ENCODE data around the gene DIABLO.
"Not testable (repeated sequence)": the region's sequence is repeated elsewhere in the genome, so short reads cannot be mapped to it uniquely, and the experiment has no call there.

Gene DIABLO

GRCh38 chr12:122208073-122208820 is 17.6 kb downstream of the DIABLO start:
- no peak for DNase-seq

DNA sequence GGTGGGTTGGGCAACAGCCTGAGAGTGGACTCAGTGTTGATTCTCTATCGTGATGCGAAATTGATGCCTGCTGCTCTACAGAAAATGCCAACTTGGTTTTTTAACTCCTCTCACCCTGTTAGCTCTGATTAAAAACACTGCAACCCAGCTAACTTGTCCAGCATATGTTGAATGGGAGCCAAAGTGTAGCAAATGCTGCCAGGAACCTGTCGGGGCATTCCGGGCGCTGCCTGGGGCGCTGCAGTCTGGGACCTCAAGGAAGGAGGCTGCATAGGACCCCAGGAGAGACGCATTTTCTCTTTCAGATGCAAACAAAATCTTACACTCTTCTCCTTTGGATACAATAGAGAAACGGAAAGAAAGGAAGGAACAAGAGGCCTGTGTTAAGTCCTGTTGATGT is 18.5 kb downstream of the DIABLO start:
- no peak for DNase-seq

- DNase-seq, result no peak
These were observed 18.9 kb downstream of the DIABLO start for GRCh38 chr12:122206976-122207375.

DNA sequence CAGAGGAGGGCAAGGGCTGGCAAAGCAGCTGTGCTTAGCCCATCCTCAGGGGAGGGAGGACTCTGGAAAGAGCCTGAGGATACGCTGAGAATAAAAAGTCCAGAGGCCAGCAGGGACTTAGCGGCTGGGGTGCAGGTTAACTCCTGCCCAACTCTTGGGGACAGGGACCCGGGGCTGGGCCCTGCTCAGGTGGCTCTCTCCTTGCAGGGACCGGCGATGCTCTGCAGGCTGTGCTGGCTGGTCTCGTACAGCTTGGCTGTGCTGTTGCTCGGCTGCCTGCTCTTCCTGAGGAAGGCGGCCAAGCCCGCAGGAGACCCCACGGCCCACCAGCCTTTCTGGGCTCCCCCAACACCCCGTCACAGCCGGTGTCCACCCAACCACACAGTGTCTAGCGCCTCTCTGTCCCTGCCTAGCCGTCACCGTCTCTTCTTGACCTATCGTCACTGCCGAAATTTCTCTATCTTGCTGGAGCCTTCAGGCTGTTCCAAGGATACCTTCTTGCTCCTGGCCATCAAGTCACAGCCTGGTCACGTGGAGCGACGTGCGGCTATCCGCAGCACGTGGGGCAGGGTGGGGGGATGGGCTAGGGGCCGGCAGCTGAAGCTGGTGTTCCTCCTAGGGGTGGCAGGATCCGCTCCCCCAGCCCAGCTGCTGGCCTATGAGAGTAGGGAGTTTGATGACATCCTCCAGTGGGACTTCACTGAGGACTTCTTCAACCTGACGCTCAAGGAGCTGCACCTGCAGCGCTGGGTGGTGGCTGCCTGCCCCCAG is 19.6 kb downstream of the DIABLO start:
- DNase-seq, result no peak

GRCh38 chr12:122205053-122205925 is 20.6 kb downstream of the DIABLO start:
- DNase-seq, result no peak

- no peak for DNase-seq
These were observed 21.4 kb downstream of the DIABLO start for GRCh38 chr12:122204167-122205052.

- DNase-seq, result peak; percentile 36
These were observed 22.3 kb downstream of the DIABLO start, which contains the start of gene B3GNT4 for GRCh38 chr12:122203301-122204166. Gene B3GNT4, plus strand, starts transcription at chr12:122203709. Its CDS starts 910 bp downstream, at chr12:122204619.

- not testable (repeated sequence) for DNase-seq
These were observed 23.0 kb downstream of the DIABLO start for GRCh38 chr12:122202811-122203210.

DNA sequence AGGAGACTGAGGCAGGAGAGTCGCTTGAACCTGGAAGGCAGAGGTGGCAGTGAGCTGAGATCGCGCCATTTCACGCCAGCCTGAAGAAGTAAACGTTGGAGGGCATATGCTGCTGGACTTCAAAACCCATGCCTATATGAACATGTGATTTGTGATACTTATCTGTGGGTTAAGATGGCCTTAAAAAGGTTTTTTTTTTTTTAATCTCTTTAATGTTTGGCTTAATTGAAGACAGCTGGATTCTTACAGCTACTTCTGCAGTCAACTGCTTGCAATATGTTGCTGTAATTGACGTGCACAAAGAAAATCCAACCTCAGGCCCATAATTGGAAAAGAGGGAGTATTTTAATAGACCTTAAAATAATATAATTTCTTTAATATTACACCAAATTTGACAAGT is 23.8 kb downstream of the DIABLO start:
- DNase-seq, result no peak

DNA sequence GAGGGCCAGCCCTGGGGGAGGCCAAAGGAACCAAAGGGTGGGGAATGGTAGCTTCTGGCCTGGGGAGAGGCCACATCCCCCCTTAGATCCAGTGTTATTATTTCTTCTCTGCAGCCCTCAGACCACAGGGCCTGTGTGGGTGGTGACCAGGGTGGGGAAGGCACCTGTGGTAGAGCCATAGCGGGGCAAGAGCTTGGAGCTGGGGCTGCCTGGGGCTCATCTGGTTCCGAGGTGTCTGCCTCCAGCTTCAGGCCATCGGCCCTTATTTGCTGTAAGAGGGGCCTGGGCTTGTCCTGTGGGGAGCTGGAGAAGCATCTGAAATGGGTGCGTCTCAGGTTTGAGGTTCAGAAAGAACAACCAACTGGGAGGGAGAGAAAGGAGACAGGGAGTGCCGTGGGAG is 24.5 kb downstream of the DIABLO start:
- no peak for DNase-seq

GRCh38 chr12:122200541-122201175 is 25.2 kb downstream of the DIABLO start:
- no peak for DNase-seq

- no peak for DNase-seq
These were observed 26.1 kb downstream of the DIABLO start for GRCh38 chr12:122199484-122200355.

DNA sequence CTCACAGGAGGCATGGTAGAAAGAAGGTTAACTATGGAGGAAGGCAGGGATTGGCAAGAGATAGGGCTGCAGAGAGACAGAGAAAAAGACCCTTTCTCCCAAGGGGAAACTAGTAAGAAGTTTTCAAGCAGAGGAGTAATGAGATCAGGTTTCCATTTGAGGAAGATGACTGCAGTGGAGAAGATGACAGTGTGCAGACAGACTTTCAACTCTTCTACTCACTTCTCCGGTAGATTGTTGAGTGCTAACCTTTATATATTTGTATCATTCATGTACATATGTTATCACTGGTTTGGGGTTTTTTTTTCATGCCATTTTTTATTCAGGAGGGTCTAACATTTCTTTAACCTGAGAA is 28.3 kb downstream of the DIABLO start:
- DNase-seq, result no peak

DNA sequence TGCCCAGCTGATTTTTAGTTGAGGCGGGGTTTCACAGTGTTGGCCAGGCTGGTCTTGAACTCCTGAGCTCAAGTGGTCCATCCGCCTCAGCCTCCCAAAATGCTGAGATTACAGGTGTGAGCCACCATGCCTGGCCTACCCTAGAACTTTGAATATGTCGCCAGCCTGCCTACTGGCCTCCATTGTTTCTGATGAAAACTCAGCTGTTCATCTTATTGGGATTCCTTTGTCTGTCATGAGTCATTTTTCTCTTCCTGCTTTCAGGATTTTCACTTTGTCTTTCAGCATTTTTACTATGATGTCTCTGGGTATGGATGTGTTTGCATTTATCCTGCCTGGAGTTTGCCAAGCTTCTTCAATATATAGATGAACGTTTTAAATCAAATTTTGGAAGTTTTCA is 30.4 kb downstream of the DIABLO start:
- no peak for DNase-seq

GRCh38 chr12:122194804-122195203 is 31.0 kb downstream of the DIABLO start:
- no peak for DNase-seq

DNA sequence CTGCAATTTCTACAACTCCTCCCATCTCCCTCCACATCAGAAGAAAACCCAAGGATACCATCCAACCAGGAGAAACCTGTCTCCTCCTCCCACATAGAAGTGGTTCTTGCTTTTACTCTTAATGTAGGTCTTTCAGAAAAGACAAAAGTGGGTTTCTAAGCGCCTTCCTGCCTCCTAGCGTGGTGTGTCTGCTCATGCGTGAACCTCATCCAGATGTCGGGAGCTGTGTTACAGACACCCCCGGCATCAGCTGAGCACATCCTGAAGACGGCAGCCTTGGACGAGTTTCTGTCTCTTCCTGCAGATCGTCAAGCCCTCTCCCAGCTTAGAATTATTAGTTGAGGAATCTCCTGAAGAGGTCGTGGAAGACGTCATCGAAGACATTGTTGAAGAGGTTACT is 33.4 kb downstream of the DIABLO start:
- no peak for DNase-seq

DNA sequence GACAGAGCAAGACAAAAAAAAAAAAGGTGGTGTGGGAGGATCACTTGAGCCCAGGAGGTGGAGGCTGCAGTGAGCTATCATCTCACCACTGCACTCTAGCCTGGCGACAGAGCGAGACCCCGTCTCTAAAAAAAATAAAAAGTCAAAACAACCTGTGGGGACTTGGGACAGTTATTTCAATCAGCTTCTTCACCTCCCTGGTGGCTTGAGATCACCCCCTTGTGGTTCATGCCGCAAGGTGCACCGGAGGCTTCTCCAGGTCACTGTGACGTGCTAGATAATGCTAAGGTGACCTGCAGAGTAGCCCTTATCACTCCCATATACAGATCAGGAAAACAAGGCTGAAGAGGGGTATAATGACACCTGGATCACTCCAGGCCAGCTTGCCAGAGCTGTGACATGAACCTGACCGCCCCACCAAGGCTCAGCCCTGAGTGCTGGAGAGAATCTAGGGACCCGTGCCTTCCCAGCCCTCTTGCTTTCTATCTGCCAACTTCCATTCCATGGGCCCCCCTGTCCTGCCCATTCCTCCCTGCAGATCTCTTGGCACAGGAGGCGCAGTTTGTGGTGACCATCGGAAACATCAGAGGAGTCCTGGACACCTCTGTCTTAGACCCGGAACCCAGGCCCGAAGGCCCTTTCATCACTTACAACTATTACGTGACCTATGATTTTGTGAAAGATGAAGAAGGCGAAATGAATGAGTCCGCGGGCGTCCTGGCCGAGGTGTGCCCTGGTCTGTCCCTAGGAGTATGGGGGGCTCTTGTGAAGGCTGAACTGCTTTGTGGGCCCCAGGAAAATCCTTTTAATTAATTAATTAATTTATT is 34.8 kb downstream of the DIABLO start:
- DNase-seq, result peak; percentile 49

- DNase-seq, result no peak
These were observed 36.0 kb downstream of the DIABLO start for GRCh38 chr12:122189626-122190475.

All from SHP77 treated with DMSO at 0.1 percent for 48 hours (cell line).